Measurements from ENCODE around the gene NKIRAS2. TPM values are rescaled to one million over a fixed set of nuclear protein-coding genes. Genes with fewer than 3 reads are reported as not detected.

NKIRAS2 gene
- total and polyA plus RNA-seq, 2 of the 13 experiments (the other 11 are each of a cell fraction or from before 2014, with no cell fraction given) = 27.9 to 42.0 TPM

DNA sequence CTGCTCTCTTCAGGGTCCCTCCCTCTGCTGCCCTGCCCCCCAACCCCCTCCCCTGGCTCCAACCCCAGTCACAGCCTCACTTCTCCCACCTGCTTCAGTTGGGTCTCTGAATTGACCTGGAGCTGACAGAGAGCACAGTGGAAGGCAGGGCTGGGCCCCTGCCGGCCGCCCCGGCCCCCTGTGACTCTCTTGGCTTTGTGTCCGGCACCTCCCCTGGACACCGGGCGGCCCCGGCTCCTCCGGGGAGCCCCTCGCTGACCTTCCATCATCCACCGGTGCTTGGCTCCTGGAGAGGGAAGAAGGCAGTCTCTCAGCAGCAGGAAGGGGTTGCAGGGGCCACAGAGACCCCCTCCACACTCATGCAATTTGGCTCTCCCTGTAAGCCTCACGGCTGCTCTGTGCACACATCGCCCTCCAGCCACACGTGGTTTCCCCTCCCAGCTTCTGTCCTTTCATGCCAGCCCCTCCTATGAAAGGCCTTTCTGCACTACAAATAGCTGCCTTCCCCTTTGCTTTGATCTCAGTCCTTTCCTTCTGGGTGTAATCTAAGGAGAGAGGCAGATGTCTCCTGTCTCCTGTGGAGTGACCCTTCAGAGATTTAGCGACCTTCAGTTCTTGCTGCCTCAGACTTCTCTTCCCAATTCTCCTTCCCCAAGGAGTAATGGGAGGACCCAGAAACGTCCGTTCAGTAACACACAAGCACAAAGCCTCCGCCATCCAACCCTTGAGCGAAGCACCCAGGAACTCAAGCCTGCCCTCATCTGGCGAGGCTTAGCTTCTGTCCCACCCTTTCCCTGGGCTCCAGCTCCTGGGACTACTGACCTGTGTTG, 8.3 kb downstream of the NKIRAS2 start (continued):
- TF ChIP-seq, protein P1, sequence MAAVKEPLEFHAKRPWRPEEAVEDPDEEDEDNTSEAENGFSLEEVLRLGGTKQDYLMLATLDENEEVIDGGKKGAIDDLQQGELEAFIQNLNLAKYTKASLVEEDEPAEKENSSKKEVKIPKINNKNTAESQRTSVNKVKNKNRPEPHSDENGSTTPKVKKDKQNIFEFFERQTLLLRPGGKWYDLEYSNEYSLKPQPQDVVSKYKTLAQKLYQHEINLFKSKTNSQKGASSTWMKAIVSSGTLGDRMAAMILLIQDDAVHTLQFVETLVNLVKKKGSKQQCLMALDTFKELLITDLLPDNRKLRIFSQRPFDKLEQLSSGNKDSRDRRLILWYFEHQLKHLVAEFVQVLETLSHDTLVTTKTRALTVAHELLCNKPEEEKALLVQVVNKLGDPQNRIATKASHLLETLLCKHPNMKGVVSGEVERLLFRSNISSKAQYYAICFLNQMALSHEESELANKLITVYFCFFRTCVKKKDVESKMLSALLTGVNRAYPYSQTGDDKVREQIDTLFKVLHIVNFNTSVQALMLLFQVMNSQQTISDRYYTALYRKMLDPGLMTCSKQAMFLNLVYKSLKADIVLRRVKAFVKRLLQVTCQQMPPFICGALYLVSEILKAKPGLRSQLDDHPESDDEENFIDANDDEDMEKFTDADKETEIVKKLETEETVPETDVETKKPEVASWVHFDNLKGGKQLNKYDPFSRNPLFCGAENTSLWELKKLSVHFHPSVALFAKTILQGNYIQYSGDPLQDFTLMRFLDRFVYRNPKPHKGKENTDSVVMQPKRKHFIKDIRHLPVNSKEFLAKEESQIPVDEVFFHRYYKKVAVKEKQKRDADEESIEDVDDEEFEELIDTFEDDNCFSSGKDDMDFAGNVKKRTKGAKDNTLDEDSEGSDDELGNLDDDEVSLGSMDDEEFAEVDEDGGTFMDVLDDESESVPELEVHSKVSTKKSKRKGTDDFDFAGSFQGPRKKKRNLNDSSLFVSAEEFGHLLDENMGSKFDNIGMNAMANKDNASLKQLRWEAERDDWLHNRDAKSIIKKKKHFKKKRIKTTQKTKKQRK (IDR thresholded peaks at IDR 0.05; ENCODE audit: low read length) = no peak
- TF ChIP-seq ZFP36L2 (CRISPR knock-in tag; IDR thresholded peaks at IDR 0.05) (no peak), HMGXB4 (CRISPR knock-in tag; IDR thresholded peaks at IDR 0.05; ENCODE audit: borderline replicate concordance in 1 of 2, low read depth in 1 of 2) (peak; percentile 79 to 94), PRDM10 (CRISPR knock-in tag; IDR thresholded peaks at IDR 0.05; ENCODE audit: low read depth) (0 out of 2 replicates have a peak, but pooled peaks have one; percentile 54), YEATS4 (CRISPR knock-in tag; IDR thresholded peaks at IDR 0.05; ENCODE audit: borderline replicate concordance) (no peak), ZNF777 (CRISPR knock-in tag; IDR thresholded peaks at IDR 0.05) (no peak), ZNF660 (CRISPR knock-in tag; IDR thresholded peaks at IDR 0.05; ENCODE audit: borderline replicate concordance, low read depth) (no peak), PPARG (CRISPR knock-in tag; conservative IDR thresholded peaks at IDR 0.05) (no peak)
- TF ChIP-seq, protein P2, sequence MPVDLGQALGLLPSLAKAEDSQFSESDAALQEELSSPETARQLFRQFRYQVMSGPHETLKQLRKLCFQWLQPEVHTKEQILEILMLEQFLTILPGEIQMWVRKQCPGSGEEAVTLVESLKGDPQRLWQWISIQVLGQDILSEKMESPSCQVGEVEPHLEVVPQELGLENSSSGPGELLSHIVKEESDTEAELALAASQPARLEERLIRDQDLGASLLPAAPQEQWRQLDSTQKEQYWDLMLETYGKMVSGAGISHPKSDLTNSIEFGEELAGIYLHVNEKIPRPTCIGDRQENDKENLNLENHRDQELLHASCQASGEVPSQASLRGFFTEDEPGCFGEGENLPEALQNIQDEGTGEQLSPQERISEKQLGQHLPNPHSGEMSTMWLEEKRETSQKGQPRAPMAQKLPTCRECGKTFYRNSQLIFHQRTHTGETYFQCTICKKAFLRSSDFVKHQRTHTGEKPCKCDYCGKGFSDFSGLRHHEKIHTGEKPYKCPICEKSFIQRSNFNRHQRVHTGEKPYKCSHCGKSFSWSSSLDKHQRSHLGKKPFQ (CRISPR knock-in tag; IDR thresholded peaks at IDR 0.05; ENCODE audit: insufficient replicate concordance) = no peak

Data from HepG2 (cell line).